Middle frontal gyrus (tissue), 1 donor: ENCODE data around the gene CYP26A1.
"Not testable (repeated sequence)": the region's sequence is repeated elsewhere in the genome, so short reads cannot be mapped to it uniquely, and the experiment has no call there.

Experiments
- DNase-seq: peaks from one replicate; pipeline ENCODE4 v3.0.0-alpha.2; 2015; ENCODE audit warnings: low spot score; ENCODE audit errors: extremely low spot score

Gene CYP26A1

DNA sequence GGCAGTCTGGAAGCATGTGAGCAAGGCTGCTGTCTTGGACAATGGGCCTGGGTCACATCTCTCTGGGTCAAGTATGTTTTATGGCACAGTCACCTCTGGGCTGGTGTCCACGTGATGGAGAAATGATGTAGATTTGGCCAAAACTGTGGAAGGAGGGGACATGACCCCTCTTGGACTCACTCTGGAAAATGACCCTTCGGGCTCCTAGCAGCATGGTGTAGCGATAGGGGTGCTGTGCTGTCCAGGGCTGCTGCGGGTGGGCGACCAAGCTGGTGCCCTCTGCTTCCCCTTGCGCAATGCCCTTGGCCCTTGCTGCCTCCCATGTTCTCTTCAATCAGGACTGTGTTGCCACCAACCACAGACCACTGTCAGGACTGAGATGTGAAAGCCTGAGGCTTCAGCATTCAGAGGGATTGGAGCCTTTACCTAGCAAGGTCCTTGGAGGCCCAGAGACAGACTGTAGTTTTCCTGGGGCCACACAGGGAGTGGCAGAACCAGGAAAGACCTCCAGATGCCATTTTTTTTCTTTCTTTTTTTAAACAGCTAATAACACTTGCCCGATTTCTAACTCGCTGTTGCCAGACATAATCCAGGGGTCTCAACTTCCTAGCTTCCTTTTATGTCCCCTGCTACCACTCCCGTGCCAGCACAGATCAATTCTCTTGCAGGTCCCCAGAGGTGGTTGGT lies 6.1 kb downstream of the CYP26A1 start:
- DNase-seq: no peak

GRCh38 chr10:93080350-93081046 lies 6.8 kb downstream of the CYP26A1 start:
- peak; percentile 17 for DNase-seq

- DNase-seq: no peak
Measured at GRCh38 chr10:93081318-93081717, 7.6 kb downstream of the CYP26A1 start.

- no peak for DNase-seq
Measured at GRCh38 chr10:93081834-93082233, 8.1 kb downstream of the CYP26A1 start.

DNA sequence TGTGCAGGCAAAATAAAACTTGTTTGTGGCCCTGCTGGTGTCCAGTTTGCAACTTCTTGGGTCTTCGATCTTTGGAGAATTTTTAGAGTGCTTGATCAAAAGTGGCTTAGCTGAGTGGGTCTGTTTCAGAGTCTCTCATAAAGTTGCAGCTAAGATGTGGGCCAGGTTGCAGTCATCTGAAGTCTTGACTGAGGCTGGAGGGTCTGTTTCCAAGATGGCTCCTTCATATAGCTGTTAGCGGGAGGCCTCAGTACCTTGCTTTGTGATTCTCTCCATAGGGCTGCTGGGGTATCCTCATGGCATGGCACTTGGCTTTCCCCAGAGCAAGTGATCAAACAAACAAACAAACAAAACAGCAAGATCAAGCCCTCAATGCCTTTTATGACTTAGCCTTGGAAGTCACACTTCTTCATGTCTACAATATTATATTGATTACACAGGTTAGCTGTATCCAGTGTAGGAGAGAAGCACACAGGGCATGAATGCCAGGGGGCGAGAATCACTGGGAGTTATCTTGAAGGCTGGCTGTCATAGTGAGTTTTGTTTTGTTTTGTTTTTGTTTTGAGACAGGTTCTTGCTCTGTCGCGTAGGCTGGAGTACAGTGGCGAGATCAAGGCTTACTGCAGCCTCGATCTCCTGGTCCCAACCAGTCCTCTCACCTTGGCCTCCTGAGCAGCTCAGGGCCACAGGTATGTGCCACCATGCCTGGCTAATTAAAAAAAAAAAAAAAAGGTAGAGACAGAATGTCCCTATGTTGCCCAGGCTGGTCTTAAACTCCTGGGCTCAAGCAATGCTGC lies 10.2 kb downstream of the CYP26A1 start:
- no peak for DNase-seq

DNA sequence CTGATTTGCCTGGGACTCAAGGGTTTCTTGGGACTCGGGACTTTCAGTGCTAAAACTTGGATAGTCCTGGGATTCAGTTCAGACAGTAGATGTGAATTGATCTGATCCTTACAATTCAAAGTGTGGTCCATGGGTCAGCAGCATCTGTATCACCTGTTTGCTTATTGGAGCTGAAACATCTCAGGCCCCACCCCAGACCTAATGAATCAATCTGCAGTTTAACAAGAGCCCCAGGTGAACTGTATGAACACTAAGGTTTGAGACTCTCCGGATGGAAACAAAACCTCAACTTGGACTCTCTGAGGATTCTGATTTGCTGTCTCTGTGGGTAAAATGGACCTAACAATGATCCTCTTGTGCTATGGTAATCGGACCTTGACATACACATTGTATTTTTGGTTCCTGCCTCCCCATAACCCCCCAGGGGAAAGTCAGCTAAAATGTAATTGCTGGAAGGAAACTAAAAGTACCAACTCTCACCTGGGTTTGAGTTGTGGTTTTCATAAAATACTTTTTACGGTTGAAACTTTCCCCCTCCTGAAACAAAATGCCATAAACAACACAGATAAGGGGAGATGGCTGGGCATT lies 11.7 kb downstream of the CYP26A1 start:
- DNase-seq: no peak

DNA sequence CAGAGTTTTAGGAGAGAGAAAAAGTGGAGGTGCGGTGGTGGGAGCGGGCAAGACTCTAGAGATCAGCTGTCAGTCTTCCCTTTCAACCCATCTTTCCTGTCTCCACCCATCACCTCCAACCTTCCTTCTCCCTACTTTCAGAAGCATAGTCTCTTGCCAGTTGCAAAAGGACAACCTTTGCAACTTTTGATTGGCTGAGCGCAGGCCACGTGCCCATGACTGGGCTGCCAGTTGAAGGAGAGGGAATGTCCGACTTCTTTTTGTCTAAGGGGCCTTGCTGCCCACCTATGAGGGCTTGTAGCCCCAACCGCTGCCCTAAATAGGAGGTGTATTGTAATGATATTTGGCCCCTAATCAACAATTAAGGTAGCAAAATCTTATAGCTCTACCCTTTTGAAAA lies 12.6 kb downstream of the CYP26A1 start:
- no peak for DNase-seq

DNA sequence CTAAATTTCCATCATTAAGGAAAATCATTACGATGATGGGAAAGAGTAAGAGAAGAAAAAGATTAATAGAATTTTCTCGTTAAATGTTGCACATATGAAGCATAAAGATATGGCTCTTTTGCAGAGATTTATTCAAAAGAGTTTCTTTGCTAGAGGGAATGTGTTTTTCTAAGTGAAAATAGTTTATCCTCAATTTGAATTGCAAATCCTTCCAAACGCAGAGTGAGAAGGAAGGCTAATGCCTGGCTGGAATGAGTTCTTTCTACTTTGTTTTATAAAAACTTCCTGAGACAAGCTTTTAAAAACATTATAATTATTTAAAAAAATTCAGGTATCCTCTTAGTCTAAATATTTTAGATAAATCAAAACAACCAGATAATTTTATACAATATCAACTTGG lies 14.2 kb downstream of the CYP26A1 start:
- DNase-seq: no peak

- no peak for DNase-seq
Measured at GRCh38 chr10:93088466-93088865, 14.8 kb downstream of the CYP26A1 start.

DNA sequence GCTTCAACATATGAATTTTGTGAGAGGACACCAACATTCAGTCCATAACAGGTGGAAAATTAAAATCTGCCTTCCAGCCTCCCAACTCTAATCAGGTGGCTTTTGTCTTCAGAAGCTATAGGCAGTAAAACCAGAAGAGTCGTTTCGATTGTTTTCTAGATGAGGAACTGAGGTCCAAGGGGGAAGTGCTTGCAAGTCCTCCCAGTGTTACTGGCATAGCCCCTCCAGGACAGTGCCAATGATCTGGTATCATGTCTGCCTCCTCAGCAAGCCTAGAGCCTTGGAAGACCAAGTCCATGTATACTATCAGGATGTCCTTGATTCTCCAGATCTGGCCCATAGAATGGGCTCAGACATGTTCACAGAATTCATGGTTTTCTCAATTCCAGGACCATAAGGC lies 16.9 kb downstream of the CYP26A1 start:
- no peak for DNase-seq

- DNase-seq: no peak
Measured at GRCh38 chr10:93091960-93092359, 18.3 kb downstream of the CYP26A1 start.

DNA sequence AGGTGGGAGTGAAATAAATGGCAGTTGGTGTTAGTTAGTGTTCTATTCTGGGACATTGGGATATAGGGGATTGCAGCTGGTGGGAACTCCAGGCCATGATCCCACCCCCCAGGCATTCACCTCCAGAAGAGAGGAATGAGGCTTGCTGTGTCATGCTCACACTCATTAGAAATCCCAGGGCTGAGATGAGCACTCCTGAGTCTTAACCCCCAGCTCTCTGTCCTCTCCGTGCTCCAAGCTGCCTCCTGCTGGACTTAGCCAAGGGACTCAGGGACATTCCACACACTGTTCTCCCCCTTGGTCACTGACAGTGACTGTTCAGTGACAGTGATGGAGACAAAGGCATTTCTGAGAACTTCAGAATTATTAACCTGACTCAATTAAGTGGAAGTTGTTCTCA lies 21.5 kb downstream of the CYP26A1 start:
- DNase-seq: no peak

- DNase-seq: no peak
Measured at GRCh38 chr10:93096901-93097300, 23.2 kb downstream of the CYP26A1 start.

- no peak for DNase-seq
Measured at GRCh38 chr10:93097386-93097785, 23.7 kb downstream of the CYP26A1 start.

DNA sequence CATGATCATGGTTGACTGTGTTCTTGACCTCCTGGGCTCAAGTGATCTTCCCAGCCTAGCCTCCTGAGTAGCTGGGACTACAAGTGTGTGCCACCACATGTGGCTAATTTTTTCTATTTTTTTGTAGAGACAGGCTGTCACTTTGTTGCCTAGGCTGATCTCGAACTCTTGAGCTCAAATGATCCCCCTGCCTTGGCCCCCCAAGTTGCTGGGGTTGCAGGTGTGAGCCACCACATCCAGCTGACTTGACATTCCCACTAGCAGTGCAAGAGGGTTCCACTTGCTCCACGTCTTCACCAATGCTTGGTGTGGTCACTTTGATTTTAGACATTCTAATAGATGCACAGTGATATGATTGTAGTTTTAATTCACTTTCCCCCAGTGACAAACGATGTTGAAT lies 25.1 kb downstream of the CYP26A1 start:
- DNase-seq: no peak

GRCh38 chr10:93099670-93100069 lies 26.0 kb downstream of the CYP26A1 start:
- DNase-seq: no peak

- not testable (repeated sequence) for DNase-seq
Measured at GRCh38 chr10:93101148-93101547, 27.5 kb downstream of the CYP26A1 start.

DNA sequence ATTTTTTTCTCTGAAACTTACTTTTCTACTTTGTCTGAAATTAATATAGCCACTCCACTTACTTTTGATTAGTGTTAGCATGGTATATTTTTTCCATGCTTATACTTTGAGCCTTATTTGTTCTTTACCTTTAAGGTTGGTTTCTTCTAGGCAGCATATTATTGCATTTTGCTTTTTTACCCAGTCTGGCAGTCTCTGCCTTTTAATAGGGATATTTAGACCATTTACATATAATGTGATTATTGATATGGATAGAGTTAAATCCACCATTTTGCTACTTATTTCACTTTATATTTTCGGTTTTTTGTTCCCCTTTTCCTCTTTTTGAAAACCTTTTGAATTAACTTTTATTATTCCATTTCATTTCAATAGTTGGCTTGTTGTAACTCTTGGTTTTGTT lies 30.3 kb downstream of the CYP26A1 start:
- no peak for DNase-seq

DNA sequence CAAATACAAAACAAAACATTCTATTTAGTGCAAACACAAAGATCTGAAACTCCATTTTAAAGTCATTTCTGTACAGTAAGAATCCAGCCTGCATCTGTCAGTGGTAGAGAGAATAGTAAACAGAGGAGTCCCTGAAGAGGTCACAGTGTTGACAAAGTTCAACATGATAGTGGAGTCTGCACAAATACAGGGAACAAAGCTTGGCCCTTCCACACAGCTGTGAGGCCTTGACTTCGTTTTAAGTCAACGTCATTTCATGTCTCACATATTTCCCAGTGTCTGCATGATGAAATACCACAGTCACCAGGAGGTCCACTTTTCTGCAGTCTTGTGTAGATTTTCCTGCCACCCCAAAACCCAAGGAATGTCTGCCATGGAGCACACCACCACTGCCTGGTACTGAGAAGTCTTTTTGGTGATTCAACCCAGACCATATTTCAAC lies 33.0 kb downstream of the CYP26A1 start:
- DNase-seq: no peak

- DNase-seq: no peak
Measured at GRCh38 chr10:93110472-93111146, 36.9 kb downstream of the CYP26A1 start.

DNA sequence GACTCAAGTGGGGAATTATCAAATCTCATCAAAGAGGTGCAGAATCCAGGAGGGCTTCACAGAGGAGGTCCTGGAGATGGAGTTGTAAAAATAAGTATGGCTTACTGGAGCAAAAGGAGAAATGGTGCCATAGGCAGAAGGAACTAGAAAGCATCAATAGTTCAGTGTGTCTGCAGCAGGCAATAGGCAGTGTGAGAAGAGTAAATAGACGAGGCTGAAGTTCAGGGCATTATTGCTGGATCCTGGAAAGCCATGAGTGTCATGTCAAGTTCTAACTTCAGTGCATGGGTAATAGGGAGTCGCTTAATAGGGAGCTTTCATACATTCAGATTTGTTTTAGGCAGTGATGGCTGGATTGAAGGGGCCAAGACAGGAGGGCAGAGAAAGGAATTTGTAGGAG lies 39.3 kb downstream of the CYP26A1 start:
- DNase-seq: no peak
